ENCODE results near the gene RNF114.

Gene RNF114

GRCh38 chr20:49984426-49985153, 48.4 kb downstream of the RNF114 start:
- no peak for DNase-seq (ENCODE audit: low read depth)
- no peak for TF ChIP-seq CTCF (IDR thresholded peaks at IDR 0.05; ENCODE audit: control insufficient read depth, extremely low read depth, insufficient read depth)
- H3K4me3 ChIP-seq (ENCODE audit: low read depth, low read length): no peak overlapping the region

- H3K4me3 ChIP-seq (ENCODE audit: low read depth, low read length): no peak overlapping the region
- TF ChIP-seq CTCF (IDR thresholded peaks at IDR 0.05; ENCODE audit: control insufficient read depth, extremely low read depth, insufficient read depth): no peak
- no peak for DNase-seq (ENCODE audit: low read depth)
These were observed 49.0 kb downstream of the RNF114 start for GRCh38 chr20:49985157-49985556.

- DNase-seq (ENCODE audit: low read depth): no peak
- no peak for TF ChIP-seq CTCF (IDR thresholded peaks at IDR 0.05; ENCODE audit: control insufficient read depth, extremely low read depth, insufficient read depth)
- no peak overlapping the region for H3K4me3 ChIP-seq (ENCODE audit: low read depth, low read length)
These were observed 49.4 kb downstream of the RNF114 start for GRCh38 chr20:49985617-49986016.

GRCh38 chr20:49986049-49986448, 49.9 kb downstream of the RNF114 start:
- no peak overlapping the region for H3K4me3 ChIP-seq (ENCODE audit: low read depth, low read length)
- no peak for TF ChIP-seq CTCF (IDR thresholded peaks at IDR 0.05; ENCODE audit: control insufficient read depth, extremely low read depth, insufficient read depth)
- no peak for DNase-seq (ENCODE audit: low read depth)

GRCh38 chr20:49987015-49987867, 51.0 kb downstream of the RNF114 start:
- H3K4me3 ChIP-seq (ENCODE audit: low read depth, low read length): no peak overlapping the region
- no peak for DNase-seq (ENCODE audit: low read depth)
- no peak for TF ChIP-seq CTCF (IDR thresholded peaks at IDR 0.05; ENCODE audit: control insufficient read depth, extremely low read depth, insufficient read depth)

- H3K4me3 ChIP-seq (ENCODE audit: low read depth, low read length): no peak overlapping the region
- no peak for DNase-seq (ENCODE audit: low read depth)
- TF ChIP-seq CTCF (IDR thresholded peaks at IDR 0.05; ENCODE audit: control insufficient read depth, extremely low read depth, insufficient read depth): no peak
These were observed 51.9 kb downstream of the RNF114 start for GRCh38 chr20:49987868-49988690.
